Hematopoietic multipotent progenitor cell treated with erythropoietin and hydrocortisone succinate and interleukin-3 and kit ligand, for 4 days (in vitro differentiated cells): Measurements from ENCODE around the gene KRTAP9-2.
"Not testable (repeated sequence)": the region's sequence is repeated elsewhere in the genome, so short reads cannot be mapped to it uniquely, and the experiment has no call there.

Experiments
- DNase-seq: peaks from one replicate; pipeline ENCODE4 v3.0.0-alpha.2; 2015

Gene KRTAP9-2, protein sequence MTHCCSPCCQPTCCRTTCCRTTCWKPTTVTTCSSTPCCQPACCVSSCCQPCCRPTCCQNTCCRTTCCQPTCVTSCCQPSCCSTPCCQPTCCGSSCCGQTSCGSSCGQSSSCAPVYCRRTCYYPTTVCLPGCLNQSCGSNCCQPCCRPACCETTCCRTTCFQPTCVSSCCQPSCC

DNA sequence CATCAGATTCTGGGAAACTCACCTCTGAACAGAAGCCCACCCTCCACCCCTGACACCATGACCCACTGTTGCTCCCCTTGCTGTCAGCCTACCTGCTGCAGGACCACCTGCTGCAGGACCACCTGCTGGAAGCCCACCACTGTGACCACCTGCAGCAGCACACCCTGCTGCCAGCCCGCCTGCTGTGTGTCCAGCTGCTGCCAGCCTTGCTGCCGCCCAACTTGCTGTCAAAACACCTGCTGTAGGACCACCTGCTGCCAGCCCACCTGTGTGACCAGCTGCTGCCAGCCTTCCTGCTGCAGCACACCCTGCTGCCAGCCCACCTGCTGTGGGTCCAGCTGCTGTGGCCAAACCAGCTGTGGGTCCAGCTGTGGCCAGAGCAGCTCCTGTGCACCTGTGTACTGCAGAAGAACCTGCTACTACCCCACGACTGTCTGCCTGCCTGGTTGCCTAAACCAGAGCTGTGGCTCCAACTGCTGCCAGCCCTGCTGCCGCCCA lies at the start of gene KRTAP9-2:
TSS of gene KRTAP9-2 (plus strand) at position 51 of the 498 bp plus-strand sequence. CDS start at position 58, 7 bp downstream.
- DNase-seq: not testable (repeated sequence)

DNA sequence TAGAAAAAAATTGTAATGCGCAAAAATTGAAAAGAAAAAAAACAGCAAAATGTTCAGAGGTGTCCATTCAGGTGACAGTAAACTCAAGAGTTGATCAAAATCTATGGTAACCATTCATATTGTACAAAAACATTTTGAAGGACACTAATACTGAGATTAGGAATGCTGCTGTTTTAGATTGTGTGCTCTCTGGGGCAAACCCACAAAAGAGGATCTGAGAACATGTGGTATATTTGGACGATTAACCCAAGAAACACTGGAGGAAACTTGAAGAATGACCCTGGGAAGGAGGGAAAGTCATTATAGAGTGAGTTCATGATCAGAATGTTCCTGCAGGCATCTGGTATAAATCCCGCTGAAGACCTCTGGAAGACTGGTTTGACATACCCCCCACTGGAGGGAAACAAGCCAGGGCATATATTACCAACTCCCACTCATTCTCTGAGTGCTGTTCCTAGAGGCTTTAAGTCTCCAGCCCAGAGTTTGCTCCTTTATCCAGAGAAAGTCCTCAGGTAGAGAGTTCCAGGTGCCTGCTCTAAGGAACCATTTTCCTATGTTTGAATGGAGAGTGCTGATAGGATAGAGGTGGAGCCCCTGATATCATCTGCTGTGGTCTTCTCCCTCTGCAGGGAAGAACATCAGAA lies 49.6 kb upstream of the KRTAP9-2 start:
- DNase-seq: no peak

DNA sequence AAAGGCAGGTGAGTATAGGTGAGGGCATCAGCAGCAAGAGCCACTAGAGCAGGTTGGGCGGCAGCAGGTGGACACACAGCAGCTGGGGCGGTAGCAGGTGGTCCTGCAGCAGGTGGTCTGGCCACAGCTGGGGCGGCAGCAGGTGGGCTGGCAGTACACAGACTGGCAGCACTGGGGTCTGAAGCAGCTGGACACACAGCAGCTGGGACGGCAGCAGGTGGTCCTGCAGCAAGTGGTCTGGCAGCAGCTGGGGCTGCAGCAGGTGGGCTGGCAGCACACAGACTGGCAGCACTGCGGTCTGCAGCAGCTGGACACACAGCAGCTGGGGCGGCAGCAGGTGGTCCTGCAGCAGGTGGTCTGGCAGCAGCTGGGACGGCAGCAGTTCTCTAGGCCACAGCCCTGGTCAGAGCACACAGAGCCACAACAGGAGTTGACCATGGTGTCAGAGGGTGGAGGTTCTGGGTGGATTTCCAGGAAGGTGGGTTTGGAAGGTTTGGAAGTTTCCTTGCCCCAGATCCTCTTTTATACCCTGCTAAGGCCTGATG lies 48.6 kb upstream of the KRTAP9-2 start, which contains the start of gene KRTAP4-2:
TSS of gene KRTAP4-2 (minus strand) at position 495 of the 545 bp plus-strand sequence. CDS start at position 438, 57 bp downstream.
- no peak for DNase-seq

DNA sequence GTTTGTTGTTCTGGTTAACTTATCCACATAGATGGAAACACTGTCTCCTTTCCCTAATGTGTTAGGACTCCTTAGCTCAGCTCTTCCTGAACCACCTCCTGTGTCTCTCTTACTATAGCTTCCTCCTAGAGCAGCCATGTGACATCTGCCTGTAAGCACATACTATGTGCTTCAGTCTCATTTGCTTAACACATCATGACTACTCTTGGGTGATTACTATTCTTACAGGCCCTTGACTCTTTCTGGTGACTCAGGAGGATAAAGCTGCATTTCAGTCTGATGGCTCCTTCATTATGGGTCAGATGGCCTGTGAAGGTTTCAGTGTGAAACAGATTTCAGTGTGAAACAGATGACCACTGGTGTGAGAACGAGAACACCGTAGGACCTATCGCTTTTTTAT lies 48.1 kb upstream of the KRTAP9-2 start:
- no peak for DNase-seq

DNA sequence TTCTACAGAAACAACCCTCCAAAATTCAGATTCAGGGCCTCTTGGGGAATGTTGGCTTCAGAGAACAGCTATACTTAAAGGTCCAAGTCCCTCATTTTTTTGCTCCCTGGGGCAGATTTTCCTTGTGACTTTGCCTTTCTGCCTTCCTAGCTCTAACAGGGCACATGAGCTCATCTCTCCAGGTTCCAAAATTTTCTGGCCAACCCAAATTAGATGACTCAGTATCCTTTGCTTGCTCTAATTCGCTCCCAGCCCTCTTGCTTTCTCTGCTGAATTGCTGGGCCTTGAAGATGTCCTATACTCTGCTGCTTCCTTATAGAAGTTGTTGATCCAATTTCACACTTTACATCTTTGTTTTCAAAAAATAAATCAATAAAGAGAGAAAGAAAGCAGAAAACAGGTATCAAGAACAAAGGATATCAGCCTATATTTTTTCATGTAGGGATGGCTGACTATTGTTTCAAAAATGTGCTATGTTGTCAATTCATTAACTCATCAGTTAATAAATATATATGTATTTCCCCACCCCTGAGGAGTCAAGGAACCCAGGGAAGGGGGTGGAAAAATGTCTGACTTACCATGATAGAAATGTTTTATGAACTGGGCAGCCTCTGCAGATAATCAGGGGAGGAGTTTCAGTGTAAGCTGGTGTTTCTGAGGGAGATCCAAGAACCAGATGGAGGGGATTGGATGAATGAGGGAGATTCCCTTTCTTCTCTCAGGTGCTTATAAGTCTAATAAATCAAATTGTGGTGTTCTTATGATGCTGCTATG lies 47.4 kb upstream of the KRTAP9-2 start:
- no peak for DNase-seq

DNA sequence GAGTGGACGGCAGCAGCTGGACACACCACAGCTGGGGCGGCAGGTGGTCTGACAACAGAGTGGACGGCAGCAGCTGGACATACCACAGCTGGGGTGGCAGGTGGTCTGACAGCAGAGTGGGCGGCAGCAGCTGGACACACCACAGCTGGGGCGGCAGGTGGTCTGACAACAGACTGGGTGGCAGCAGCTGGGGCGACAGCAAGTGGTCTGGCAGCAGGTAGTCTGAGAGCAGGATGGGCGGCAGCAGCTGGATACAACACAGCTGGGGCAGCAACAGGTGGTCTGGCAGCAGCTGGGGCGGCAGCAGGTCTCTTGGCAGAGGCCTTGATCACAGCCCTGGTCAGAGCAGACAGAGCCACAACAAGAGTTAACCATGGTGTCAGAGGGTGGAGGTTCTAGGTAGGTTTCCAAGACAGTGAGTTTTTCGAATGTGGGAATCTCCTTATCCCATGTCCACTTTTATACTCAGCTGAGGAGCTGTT lies 41.9 kb upstream of the KRTAP9-2 start, which contains the start of gene KRTAP4-1:
TSS of gene KRTAP4-1 (minus strand) at position 432 of the 482 bp plus-strand sequence. CDS start at position 375, 57 bp downstream.
- DNase-seq: no peak

DNA sequence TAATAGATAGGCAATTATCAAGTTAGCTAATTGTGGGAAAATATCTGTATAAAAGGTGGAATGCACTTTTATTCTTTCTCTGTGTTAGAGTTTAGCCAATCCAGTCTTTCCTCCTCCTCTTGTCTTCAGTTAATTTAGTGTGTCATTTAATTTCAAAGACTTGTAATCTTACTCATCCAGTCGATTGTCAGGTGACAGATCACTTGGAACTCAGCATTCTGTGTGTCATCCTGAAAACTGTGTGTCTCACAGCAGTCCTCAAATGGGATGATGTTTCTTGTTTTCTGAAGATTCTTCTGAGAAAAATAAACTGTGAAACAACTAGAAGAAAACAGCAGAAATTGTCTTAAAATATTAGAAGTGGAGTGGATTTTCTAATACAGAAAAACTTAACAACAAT lies 41.4 kb upstream of the KRTAP9-2 start:
- no peak for DNase-seq

DNA sequence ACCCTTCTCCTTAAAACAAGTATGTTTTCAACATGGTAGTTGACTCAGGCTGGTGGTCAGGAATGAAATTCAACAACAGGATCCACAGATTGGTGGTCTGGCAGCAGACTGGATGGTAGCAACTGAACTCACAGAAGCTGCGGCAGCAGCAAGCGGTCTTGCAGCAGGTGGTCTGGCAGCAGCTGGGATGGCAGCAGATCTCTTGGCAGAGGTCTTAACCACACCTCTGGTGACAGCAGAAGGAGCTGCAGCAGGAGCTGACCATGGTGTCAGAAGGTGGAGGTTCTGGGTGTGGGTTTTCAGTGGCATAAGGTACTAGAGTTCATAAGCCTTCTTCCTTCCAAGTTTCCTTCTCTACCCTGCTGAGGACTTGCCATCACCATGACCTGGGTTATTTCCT lies 39.6 kb upstream of the KRTAP9-2 start:
- no peak for DNase-seq

DNA sequence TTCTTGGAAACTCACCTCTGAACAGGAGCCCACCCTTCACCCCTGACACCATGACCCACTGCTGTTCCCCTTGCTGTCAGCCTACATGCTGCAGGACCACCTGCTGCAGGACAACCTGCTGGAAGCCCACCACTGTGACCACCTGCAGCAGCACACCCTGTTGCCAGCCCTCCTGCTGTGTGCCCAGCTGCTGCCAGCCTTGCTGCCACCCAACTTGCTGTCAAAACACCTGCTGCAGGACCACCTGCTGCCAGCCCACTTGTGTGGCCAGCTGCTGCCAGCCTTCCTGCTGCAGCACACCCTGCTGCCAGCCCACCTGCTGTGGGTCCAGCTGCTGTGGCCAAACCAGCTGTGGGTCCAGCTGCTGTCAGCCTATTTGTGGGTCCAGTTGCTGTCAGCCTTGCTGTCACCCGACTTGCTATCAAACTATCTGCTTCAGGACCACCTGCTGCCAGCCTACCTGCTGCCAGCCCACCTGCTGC lies 36.6 kb upstream of the KRTAP9-2 start, which contains the start of gene KRTAP9-1:
TSS of gene KRTAP9-1 (plus strand) at position 51 of the 482 bp plus-strand sequence. CDS start at position 51, 0 bp downstream.
- not testable (repeated sequence) for DNase-seq

DNA sequence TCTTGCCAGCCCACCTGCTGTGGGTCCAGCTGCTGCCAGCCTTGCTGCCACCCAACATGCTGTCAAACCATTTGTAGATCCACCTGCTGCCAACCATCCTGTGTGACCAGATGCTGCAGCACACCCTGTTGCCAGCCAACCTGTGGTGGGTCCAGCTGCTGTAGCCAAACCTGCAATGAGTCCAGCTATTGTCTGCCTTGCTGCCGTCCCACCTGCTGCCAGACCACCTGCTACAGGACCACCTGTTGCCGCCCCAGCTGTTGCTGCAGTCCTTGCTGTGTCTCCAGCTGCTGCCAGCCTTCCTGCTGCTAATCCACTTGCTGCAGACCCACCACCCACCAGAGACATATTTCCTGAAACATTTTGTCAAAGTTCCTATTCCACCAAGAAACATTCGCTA lies 36.1 kb upstream of the KRTAP9-2 start:
- no peak for DNase-seq

DNA sequence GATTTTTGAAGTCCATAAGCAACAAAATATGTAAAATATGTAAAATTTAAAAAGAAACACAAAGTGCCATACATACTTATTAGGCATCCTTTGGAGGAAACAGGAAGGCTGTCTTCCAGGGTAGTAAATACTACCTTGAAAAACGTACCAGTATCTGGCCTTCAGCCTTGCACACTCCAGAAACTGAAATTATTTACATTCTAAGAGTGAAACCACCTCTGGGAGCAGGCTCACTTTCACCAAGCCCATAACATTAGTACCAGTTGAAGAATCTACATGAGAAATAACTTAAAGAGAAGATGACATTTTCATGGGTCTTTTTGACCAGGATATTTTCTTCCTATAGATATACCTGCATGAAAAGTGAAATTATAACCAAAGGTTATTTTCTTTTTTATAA lies 30.4 kb upstream of the KRTAP9-2 start:
- no peak for DNase-seq

DNA sequence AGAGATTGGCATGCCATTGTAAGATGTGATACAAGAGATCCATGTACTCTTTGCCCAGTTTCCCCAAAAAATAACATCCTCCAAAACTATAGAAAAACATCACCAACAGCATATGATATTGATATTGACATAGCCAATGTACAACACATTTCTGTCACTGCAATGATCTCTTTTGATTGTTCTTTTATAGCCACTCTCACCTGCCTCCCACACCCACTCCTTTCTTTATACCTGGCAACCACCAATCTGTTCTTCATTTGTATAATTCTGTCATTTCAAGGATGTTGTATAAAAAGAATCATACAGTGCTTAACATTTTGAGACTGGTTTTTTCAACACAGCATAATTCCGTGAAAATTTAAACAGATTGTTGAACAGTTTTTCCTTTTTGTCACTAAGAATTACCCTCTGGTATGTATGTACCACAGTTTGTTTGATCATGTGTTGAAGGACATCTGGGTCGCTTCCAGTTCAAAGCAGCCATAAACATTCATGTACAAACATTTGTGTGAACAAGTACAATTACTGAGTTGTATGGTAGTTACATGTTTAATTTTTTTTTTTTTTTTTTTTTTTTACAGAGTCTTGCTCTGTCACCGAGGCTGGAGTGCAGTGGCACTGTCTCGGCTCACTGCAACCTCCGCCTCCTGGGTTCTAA lies 26.9 kb upstream of the KRTAP9-2 start:
- DNase-seq: no peak

DNA sequence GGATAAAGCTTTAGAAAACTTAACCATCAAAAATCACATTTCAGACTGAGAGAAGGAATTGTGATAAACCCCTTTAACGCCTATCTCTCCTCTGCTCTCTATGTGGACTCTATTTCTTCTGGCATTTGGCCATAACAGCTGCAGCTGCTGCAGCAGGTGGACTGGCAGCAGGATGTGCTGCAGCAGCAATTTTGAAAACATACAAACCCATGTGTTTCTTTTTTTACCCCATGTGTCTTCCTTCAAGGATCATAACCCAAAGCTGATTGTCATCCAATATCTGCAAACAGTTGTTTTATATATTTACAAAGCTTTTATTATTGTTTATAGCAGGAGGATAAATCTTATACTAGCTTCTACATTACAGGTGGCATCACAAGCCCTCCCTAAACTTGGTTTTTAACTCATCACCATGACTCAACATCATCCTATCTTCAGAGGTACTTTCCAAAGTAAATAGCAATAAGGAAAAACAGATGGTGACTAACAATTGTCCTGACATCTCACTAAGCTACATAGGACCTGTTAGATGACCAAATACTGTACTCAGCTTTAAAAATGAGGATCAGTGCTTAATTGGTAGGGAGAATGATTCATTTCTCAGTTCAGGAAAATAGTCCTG lies 14.5 kb upstream of the KRTAP9-2 start:
- DNase-seq: no peak

DNA sequence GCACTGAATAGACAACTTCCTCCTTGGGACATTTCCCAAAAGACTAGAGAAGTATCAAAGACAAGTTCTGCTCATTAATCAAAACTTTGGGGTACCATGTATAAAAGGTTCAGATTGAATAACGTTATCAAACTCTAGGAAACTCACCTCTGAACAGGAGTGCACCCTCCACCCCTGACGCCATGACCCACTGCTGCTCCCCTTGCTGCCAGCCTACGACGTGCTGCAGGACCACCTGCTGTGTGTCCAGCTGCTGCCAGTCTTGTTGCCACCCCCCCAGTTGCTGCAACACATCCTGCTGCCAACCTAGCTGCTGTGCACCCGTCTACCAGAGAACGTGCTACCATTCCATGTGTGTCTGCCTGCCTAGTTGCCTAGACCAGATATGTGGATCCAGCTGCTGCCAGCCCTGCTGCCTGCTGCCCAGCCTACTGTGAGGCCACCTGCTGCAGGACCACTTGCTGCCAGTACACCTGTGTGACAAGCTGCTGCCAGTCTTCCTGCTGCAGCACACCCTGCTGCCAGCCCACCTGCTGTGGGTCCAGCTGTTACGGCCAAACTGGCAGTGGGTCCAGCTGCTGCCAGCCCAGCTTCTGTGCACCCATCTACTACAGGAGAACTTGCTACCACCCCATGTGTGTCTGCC lies 13.8 kb upstream of the KRTAP9-2 start:
- no peak for DNase-seq

DNA sequence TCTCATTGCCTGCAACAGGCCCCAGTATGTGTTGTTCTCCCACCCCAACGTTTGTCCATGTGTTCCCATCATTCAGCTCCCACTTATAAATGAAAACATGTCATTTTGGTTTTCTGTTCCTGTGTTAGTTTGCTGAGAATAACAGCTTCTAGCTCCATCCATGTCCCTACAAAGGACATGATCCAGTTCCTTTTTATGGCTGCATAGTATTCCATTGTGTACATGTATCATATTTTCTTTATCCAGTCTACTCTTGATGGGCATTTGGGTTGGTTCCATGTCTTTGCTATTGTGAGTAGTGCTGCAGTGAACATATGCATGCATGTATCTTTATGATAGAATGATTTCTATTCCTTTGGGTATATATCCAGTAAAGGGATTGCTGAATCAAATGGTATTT lies 10.8 kb upstream of the KRTAP9-2 start:
- no peak for DNase-seq

DNA sequence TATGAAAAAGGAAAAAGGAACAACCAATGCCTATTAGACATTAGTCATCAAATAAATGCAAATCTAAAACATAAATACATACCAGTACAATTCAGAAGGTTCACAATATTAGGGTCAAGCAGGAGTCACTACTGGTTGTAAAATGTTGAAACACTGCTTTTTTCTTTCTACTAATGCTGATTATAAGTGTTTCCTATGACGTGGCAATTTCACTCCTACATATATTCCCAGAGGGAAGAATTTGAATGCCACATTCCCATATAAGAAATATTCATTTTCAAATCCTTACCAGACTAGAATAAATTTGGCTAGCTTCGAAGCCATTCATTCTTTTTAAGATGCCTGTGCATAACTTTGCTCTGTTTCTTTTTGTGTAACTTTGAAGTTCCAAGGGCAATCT lies 2.6 kb upstream of the KRTAP9-2 start:
- DNase-seq: no peak

DNA sequence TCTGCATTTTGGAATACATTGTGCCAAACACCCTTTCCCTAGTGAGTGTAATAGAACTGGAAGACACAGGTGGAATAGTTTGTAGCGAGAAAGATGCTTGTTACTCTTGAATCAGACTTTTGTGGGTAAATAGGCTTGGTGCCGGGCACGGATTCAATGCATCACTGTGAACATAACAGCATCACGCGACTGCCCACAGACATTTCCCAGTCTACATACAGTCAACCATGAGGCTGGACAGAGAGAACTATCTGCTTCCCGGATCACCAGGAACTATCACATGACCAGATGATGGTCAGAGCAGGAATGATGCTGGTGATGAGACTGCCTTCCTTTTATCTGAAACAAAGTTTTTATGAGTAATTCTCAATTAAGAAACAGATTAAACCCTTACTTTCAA lies 397 bp upstream of the KRTAP9-2 start:
- DNase-seq: no peak

DNA sequence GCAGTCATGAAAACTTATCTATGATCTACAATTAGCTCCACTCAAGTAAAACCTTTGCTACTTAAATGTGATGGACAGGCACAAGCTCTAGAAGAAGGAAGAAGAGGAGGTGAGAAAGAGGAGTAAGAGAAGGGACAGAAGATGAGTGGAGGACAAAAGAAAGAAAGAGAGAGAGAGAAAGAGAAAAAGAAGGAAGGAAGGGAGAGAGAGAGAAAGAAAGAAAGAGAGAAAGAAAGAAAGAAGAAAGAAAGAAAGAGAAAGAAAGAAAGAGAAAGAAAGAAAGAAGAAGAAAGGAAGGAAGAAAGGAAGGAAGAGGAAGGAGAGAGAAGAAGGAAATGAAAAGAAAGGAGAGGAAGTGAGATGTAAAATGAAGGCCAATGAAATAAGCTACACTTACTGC lies 3.6 kb downstream of the KRTAP9-2 start:
- DNase-seq: no peak

DNA sequence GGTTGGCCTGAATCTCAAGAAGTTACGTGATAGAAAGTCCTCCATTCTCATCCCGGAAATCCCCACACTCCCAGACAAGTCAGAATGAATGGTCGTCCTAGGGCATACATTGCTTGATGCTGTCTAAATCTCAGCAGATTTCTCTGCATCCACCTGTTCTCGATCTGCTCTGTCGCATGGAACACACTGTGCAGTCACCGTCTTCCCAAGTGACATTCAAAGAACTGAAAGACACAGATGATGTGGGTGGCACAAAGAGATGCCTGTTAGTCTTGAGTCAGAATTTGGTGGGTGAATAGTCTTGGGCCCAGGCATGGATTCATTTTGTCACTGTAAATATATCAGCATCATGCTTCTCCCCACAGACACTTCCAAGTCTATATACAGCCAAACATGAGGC lies 5.3 kb downstream of the KRTAP9-2 start:
- DNase-seq: no peak

DNA sequence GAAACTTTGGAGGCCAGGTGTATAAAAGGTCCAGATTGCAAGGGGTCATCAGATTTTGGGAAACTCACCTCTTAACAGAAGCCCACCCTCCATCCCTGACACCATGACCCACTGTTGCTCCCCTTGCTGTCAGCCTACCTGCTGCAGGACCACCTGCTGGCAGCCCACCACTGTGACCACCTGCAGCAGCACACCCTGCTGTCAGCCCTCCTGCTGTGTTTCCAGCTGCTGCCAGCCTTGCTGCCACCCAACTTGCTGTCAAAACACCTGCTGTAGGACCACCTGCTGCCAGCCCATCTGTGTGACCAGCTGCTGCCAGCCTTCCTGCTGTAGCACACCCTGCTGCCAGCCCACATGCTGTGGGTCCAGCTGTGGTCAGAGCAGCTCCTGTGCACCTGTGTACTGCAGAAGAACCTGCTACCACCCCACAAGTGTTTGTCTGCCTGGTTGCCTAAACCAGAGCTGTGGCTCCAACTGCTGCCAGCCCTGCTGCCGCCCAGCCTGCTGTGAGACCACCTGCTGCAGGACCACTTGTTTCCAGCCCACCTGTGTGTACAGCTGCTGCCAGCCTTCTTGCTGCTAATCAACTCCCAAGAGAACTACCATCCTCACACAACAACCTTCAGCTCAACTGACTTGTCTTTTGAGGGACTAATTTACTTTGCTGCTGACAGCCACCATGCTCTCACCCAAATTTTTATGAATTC lies 6.1 kb downstream of the KRTAP9-2 start, which contains the start of gene KRTAP9-3:
TSS of gene KRTAP9-3 (plus strand) at position 51 of the 707 bp plus-strand sequence. CDS start at position 104, 53 bp downstream.
- DNase-seq: not testable (repeated sequence)
